ENCODE results near the gene SPARC.
A peak's percentile ranks its signal among the peaks of the same experiment; 100 is the strongest.
"Not testable (repeated sequence)": the region's sequence is repeated elsewhere in the genome, so short reads cannot be mapped to it uniquely, and the experiment has no call there.

SPARC gene

GRCh38 chr5:151730381-151730780, 43.7 kb upstream of the SPARC start:
- H2AFZ ChIP-seq (ENCODE audit: low read depth, low read length): no peak overlapping the region
- no peaks in the 10 kb centered on the region for H3K4me1 ChIP-seq (ENCODE audit: low read length)
- no peaks in the 10 kb centered on the region for H3K9me3 ChIP-seq (ENCODE audit: insufficient read depth, low read length)
- H3K36me3 ChIP-seq (replicated peaks; ENCODE audit: low read depth, low read length): no peaks in the 10 kb centered on the region
- TF ChIP-seq EZH2phosphoT487 (IDR thresholded peaks at IDR 0.05; ENCODE audit: low read depth) (no peak), CTCF (IDR thresholded peaks at IDR 0.05; ENCODE audit: low read depth, low read length) (no peak)
- no peaks in the 10 kb centered on the region for H3K27me3 ChIP-seq (ENCODE audit: low read depth, low read length)
- H4K20me1 ChIP-seq (ENCODE audit: insufficient read depth, low read length): no peaks in the 10 kb centered on the region
- no peak overlapping the region for H3K4me2 ChIP-seq (ENCODE audit: low read length)
- H3K9ac ChIP-seq (ENCODE audit: low read length): no peak overlapping the region
- H3K27ac ChIP-seq (ENCODE audit: low read length): no peak overlapping the region
- no peaks in the 10 kb centered on the region for H3K79me2 ChIP-seq (ENCODE audit: low read length)
- H3K4me3 ChIP-seq (ENCODE audit: low read length): no peak overlapping the region

- not testable (repeated sequence) for H4K20me1 ChIP-seq (ENCODE audit: insufficient read depth, low read length); H3K79me2 ChIP-seq (ENCODE audit: low read length); H3K27me3 ChIP-seq (ENCODE audit: low read depth, low read length); H3K27ac ChIP-seq (ENCODE audit: low read length); H3K4me2 ChIP-seq (ENCODE audit: low read length); H3K9me3 ChIP-seq (ENCODE audit: insufficient read depth, low read length); H3K36me3 ChIP-seq (replicated peaks; ENCODE audit: low read depth, low read length); H3K4me1 ChIP-seq (ENCODE audit: low read length); H2AFZ ChIP-seq (ENCODE audit: low read depth, low read length); H3K9ac ChIP-seq (ENCODE audit: low read length); H3K4me3 ChIP-seq (ENCODE audit: low read length)
These were observed 42.9 kb upstream of the SPARC start for GRCh38 chr5:151729597-151729996.

- H3K4me2 ChIP-seq (ENCODE audit: low read length): no peak overlapping the region
- TF ChIP-seq EZH2phosphoT487 (IDR thresholded peaks at IDR 0.05; ENCODE audit: low read depth): no peak
- TF ChIP-seq CTCF (IDR thresholded peaks at IDR 0.05; ENCODE audit: low read depth, low read length): no peak
- H3K36me3 ChIP-seq (replicated peaks; ENCODE audit: low read depth, low read length): no peaks in the 10 kb centered on the region
- no peak overlapping the region for H3K4me3 ChIP-seq (ENCODE audit: low read length)
- H3K9me3 ChIP-seq (ENCODE audit: insufficient read depth, low read length): no peaks in the 10 kb centered on the region
- H2AFZ ChIP-seq (ENCODE audit: low read depth, low read length): no peak overlapping the region
- no peak overlapping the region for H3K9ac ChIP-seq (ENCODE audit: low read length)
- no peaks in the 10 kb centered on the region for H4K20me1 ChIP-seq (ENCODE audit: insufficient read depth, low read length)
- H3K27ac ChIP-seq (ENCODE audit: low read length): no peak overlapping the region
- no peaks in the 10 kb centered on the region for H3K27me3 ChIP-seq (ENCODE audit: low read depth, low read length)
- peaks cover 35% of the 10 kb centered on the region for H3K4me1 ChIP-seq (ENCODE audit: low read length)
- no peaks in the 10 kb centered on the region for H3K79me2 ChIP-seq (ENCODE audit: low read length)
These were observed 37.6 kb upstream of the SPARC start for GRCh38 chr5:151724360-151724759.

GRCh38 chr5:151722546-151722945, 35.8 kb upstream of the SPARC start:
- no peaks in the 10 kb centered on the region for H3K79me2 ChIP-seq (ENCODE audit: low read length)

More at GRCh38 chr5:151722546-151722945, 35.8 kb upstream of the SPARC start:
- no peaks in the 10 kb centered on the region for H4K20me1 ChIP-seq (ENCODE audit: insufficient read depth, low read length)
- TF ChIP-seq EZH2phosphoT487 (IDR thresholded peaks at IDR 0.05; ENCODE audit: low read depth) (no peak), CTCF (IDR thresholded peaks at IDR 0.05; ENCODE audit: low read depth, low read length) (no peak)
- H3K4me1 ChIP-seq (ENCODE audit: low read length): peaks cover 40% of the 10 kb centered on the region
- H3K27me3 ChIP-seq (ENCODE audit: low read depth, low read length): no peaks in the 10 kb centered on the region
- no peaks in the 10 kb centered on the region for H3K9me3 ChIP-seq (ENCODE audit: insufficient read depth, low read length)
- H3K4me2 ChIP-seq (ENCODE audit: low read length): peak overlapping the region; percentile 89
- H3K4me3 ChIP-seq (ENCODE audit: low read length): no peak overlapping the region
- no peak overlapping the region for H3K27ac ChIP-seq (ENCODE audit: low read length)
- no peak overlapping the region for H3K9ac ChIP-seq (ENCODE audit: low read length)
- H2AFZ ChIP-seq (ENCODE audit: low read depth, low read length): no peak overlapping the region
- no peaks in the 10 kb centered on the region for H3K36me3 ChIP-seq (replicated peaks; ENCODE audit: low read depth, low read length)

Data from OCI-LY3 (cell line).